WTC11 (cell line): Measurements from ENCODE around the gene PI4KA.

Experiments
- CREB1 ChIP-seq: sonication (generic); formaldehyde crosslinking; IDR thresholded peaks from 2 replicates; pipeline ENCODE4 v1.8.0; 2023; ENCODE audit warnings: mild to moderate bottlenecking, missing genetic modification reagents
- CTCF ChIP-seq: fragments of 200-600 bp; IDR thresholded peaks from 2 replicates; pipeline ENCODE4 v1.8.0; 2022; ENCODE audit warnings: antibody characterized with exemption
- E2F4 ChIP-seq: sonication (generic); formaldehyde crosslinking; IDR thresholded peaks from 2 replicates; pipeline ENCODE4 v1.8.1; 2022; ENCODE audit warnings: low read depth, mild to moderate bottlenecking, moderate library complexity, missing genetic modification reagents, borderline replicate concordance
- JUN ChIP-seq: sonication (generic); formaldehyde crosslinking; IDR thresholded peaks from 2 replicates; pipeline ENCODE4 v1.8.0; 2023; ENCODE audit warnings: mild to moderate bottlenecking, missing genetic modification reagents
- NFYB ChIP-seq: sonication (generic); formaldehyde crosslinking; conservative IDR thresholded peaks from 2 replicates; pipeline ENCODE4 v1.8.0; 2022; ENCODE audit warnings: low read depth, missing genetic modification reagents
- NR1H2 ChIP-seq: sonication (generic); formaldehyde crosslinking; IDR thresholded peaks from 2 replicates; pipeline ENCODE4 v1.9.0; 2021; ENCODE audit warnings: mild to moderate bottlenecking, moderate library complexity, missing genetic modification reagents
- PRDM15 ChIP-seq: sonication (generic); formaldehyde crosslinking; IDR thresholded peaks from 2 replicates; pipeline ENCODE4 v1.8.0; 2022; ENCODE audit warnings: missing genetic modification reagents
- ZNF671 ChIP-seq: fragments of 250-450 bp; sonication (Bioruptor Pico); IDR thresholded peaks from 2 replicates; pipeline ENCODE4 v1.8.0; 2021; ENCODE audit warnings: mild to moderate bottlenecking
- TF ChIP-seq, protein P1 (sequence below): sonication (generic); formaldehyde crosslinking; IDR thresholded peaks from 2 replicates; pipeline ENCODE4 v1.8.0; 2022; ENCODE audit warnings: mild to moderate bottlenecking, missing genetic modification reagents

DNA sequence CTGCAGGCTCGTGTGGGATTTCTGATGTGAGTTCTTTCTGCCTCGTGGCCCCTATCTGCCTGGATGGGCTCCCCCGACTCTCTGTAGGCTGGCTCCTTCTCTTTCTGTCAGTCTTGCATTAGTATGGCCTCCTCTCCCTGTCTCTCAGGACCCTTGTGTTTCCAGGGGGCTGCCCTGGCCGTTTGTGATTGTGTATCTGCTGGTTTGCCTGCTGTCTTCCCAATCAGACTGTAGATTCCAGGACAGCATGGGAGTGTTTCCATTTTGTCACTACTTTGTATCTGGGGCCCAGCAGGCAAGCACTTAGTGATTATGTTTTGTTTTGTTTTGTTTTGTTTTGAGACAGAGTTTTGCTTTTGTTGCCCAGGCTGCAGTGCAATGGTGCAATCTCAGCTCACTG lies 25.8 kb upstream of the PI4KA start:
- TF ChIP-seq CREB1 (CRISPR knock-in tag) (no peak), JUN (CRISPR knock-in tag) (no peak), PRDM15 (CRISPR knock-in tag) (no peak), NFYB (no peak), ZNF671 (CRISPR knock-in tag) (no peak), E2F4 (CRISPR knock-in tag) (no peak), CTCF (no peak), NR1H2 (no peak)
- TF ChIP-seq, protein P1, sequence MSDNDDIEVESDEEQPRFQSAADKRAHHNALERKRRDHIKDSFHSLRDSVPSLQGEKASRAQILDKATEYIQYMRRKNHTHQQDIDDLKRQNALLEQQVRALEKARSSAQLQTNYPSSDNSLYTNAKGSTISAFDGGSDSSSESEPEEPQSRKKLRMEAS = no peak
